Common myeloid progenitor, CD34-positive (primary cell): ENCODE data around the gene TACO1.

Experiments used
- CTCF ChIA-PET: fragments of 350-600 bp; sonication (Branson Sonifier 250); formaldehyde crosslinking; loops from one replicate; lab custom pipeline; 2021; ENCODE audit warnings: antibody characterized with exemption; lab: Charles Lee
- POLR2A ChIA-PET: fragments of 350-600 bp; sonication (Branson Sonifier 250); formaldehyde crosslinking; loops from one replicate; lab custom pipeline; 2021; ENCODE audit warnings: antibody characterized with exemption; lab: Charles Lee
- DNase-seq, 3 donors: peaks; one replicate each; pipeline versions ENCODE4 v3.0.0 to v3.0.0-alpha.2; 2013
- H3K27ac ChIP-seq, 2 experiments: 1 replicate in 1 of 2; 2 replicates in 1 of 2; pipeline ENCODE4 v1.7.0; 2013; ENCODE audit warnings: inconsistent platforms in 2 of 2, low read length in 2 of 2, mild to moderate bottlenecking in 2 of 2, low read depth in 1 of 2, moderate library complexity in 1 of 2; ENCODE audit not compliant: severe bottlenecking in 2 of 2, insufficient read depth in 1 of 2, poor library complexity in 1 of 2
- H3K27me3 ChIP-seq, 5 experiments: replicated peaks in 2 of 5; 1 replicate in 3 of 5; 2 replicates in 2 of 5; pipeline versions ENCODE4 v1.6.1 to v1.7.0; 2013; ENCODE audit warnings: low read length in 4 of 5, mild to moderate bottlenecking in 2 of 5, moderate library complexity in 2 of 5, inconsistent platforms in 1 of 5; ENCODE audit not compliant: insufficient read depth in 5 of 5, control insufficient read depth in 4 of 5
- H3K36me3 ChIP-seq, 4 experiments: 1 replicate in 2 of 4; 2 replicates in 2 of 4; pipeline versions ENCODE4 v1.6.1 to v1.7.0; 2013; ENCODE audit warnings: low read length in 3 of 4, control low read depth in 1 of 4, mild to moderate bottlenecking in 1 of 4; ENCODE audit not compliant: control insufficient read depth in 4 of 4, insufficient read depth in 4 of 4
- H3K4me1 ChIP-seq, 4 experiments: 1 replicate in 3 of 4; 2 replicates in 1 of 4; pipeline versions ENCODE4 v1.6.1 to v1.7.1; 2013; ENCODE audit warnings: low read length in 3 of 4, mild to moderate bottlenecking in 3 of 4, control low read depth in 1 of 4, inconsistent platforms in 1 of 4, moderate library complexity in 1 of 4; ENCODE audit not compliant: control insufficient read depth in 4 of 4, insufficient read depth in 4 of 4; ENCODE audit errors: control extremely low read depth in 1 of 4
- H3K4me3 ChIP-seq, 7 experiments: 1 replicate in 4 of 7; 2 replicates in 3 of 7; pipeline versions ENCODE4 v1.5.1 to v1.7.0; 2013; ENCODE audit warnings: mild to moderate bottlenecking in 7 of 7, low read length in 6 of 7, moderate library complexity in 6 of 7, inconsistent platforms in 2 of 7, low read depth in 2 of 7, control low read depth in 1 of 7; ENCODE audit not compliant: insufficient read depth in 4 of 7, control insufficient read depth in 1 of 7; ENCODE audit errors: extremely low read depth in 1 of 7
- H3K9me3 ChIP-seq, 5 experiments: 1 replicate in 4 of 5; 2 replicates in 1 of 5; pipeline versions ENCODE4 v1.6.1 to v1.7.1; 2013; ENCODE audit warnings: low read length in 4 of 5, mild to moderate bottlenecking in 2 of 5, inconsistent platforms in 1 of 5, low read depth in 1 of 5, moderate library complexity in 1 of 5; ENCODE audit not compliant: control insufficient read depth in 4 of 5, insufficient read depth in 2 of 5; ENCODE audit errors: control extremely low read depth in 1 of 5
- WGBS: methylation state at CpG from one replicate; pipeline ENCODE4 v1.1.5; 2013; ENCODE audit not compliant: insufficient coverage; 5-methylcytosine and 5-hydroxymethylcytosine counted together

The TACO1 gene

GRCh38 chr17:63578027-63578768 lies 22.5 kb upstream of the TACO1 start:
- 100% methylated on average over 7 of the region's 7 CpGs for WGBS

GRCh38 chr17:63578769-63579111 lies 22.0 kb upstream of the TACO1 start:
- no peaks in the 10 kb centered on the region for H3K4me1 ChIP-seq
- H3K27ac ChIP-seq = no peak overlapping the region
- H3K27me3 ChIP-seq = no peaks in the 10 kb centered on the region
- ChIA-PET POLR2A (no interaction called here), CTCF (interaction anchor here (0.7 to 1.7 kb wide), 5 partner anchors 10 to 155 kb away, joined by 3 to 4 read pairs (median 3); no protein-coding TSS in a partner anchor)
- DNase-seq = no peak
- no peak overlapping the region for H3K4me3 ChIP-seq
- peaks cover 6 to 57% (median 45%) of the 10 kb centered on the region in 4 experiments for H3K36me3 ChIP-seq
- no peaks in the 10 kb centered on the region for H3K9me3 ChIP-seq
- WGBS = 90% methylated on average over 3 of the region's 5 CpGs

More at GRCh38 chr17:63578027-63578768, 22.5 kb upstream of the TACO1 start:
- H3K4me1 ChIP-seq = no peaks in the 10 kb centered on the region
- H3K27ac ChIP-seq = no peak overlapping the region
- no peaks in the 10 kb centered on the region for H3K9me3 ChIP-seq
- POLR2A ChIA-PET = no interaction called here
- peaks cover 6 to 52% (median 39%) of the 10 kb centered on the region in 4 experiments for H3K36me3 ChIP-seq
- CTCF ChIA-PET = interaction anchor here (0.7 to 1.7 kb wide), 5 partner anchors 9 to 154 kb away, joined by 3 to 4 read pairs (median 3); no protein-coding TSS in a partner anchor
- no peak for DNase-seq
- H3K4me3 ChIP-seq = no peak overlapping the region
- H3K27me3 ChIP-seq = no peaks in the 10 kb centered on the region

- Histone ChIP-seq H3K27me3 (no peaks in the 10 kb centered on the region), H3K4me1 (no peaks in the 10 kb centered on the region), H3K4me3 (no peak overlapping the region), H3K27ac (no peak overlapping the region), H3K36me3 (peaks cover 6 to 58% (median 50%) of the 10 kb centered on the region in 4 experiments), H3K9me3 (no peaks in the 10 kb centered on the region)
- 96% methylated on average over 10 of the region's 11 CpGs for WGBS
- CTCF ChIA-PET = interaction anchor here (1.1 to 1.7 kb wide), 2 partner anchors 10 to 17 kb away, joined by 3 to 4 read pairs; no protein-coding TSS in a partner anchor
- DNase-seq = no peak
- POLR2A ChIA-PET = no interaction called here
Measured at GRCh38 chr17:63579633-63580032, 21.1 kb upstream of the TACO1 start.

GRCh38 chr17:63587770-63588169 lies 12.9 kb upstream of the TACO1 start:
- POLR2A ChIA-PET = no interaction called here
- no peaks in the 10 kb centered on the region for H3K9me3 ChIP-seq
- H3K36me3 ChIP-seq = peaks cover 37 to 85% (median 67%) of the 10 kb centered on the region in 4 experiments
- CTCF ChIA-PET = interaction anchor here (1.2 kb wide), 1 partner anchor 25 kb away, joined by 5 read pairs; no protein-coding TSS in a partner anchor
- no peak overlapping the region for H3K4me3 ChIP-seq
- no CpG with 5 or more reads among the region's 5 CpGs for WGBS
- no peaks in the 10 kb centered on the region for H3K27me3 ChIP-seq
- peaks cover 0 to 8% (median 0%) of the 10 kb centered on the region in 4 experiments for H3K4me1 ChIP-seq
- no peak for DNase-seq
- no peak overlapping the region for H3K27ac ChIP-seq

- peaks cover 0 to 8% (median 0%) of the 10 kb centered on the region in 4 experiments for H3K4me1 ChIP-seq
- no peaks in the 10 kb centered on the region for H3K27me3 ChIP-seq
- peaks cover 39 to 83% (median 61%) of the 10 kb centered on the region in 4 experiments for H3K36me3 ChIP-seq
- H3K4me3 ChIP-seq = no peak overlapping the region
- 98% methylated on average over 11 of the region's 11 CpGs for WGBS
- DNase-seq = no peak
- ChIA-PET POLR2A (no interaction called here), CTCF (no interaction called here)
- no peaks in the 10 kb centered on the region for H3K9me3 ChIP-seq
- H3K27ac ChIP-seq = no peak overlapping the region
Measured at GRCh38 chr17:63588797-63589196, 11.9 kb upstream of the TACO1 start.

GRCh38 chr17:63589646-63590045 lies 11.0 kb upstream of the TACO1 start:
- POLR2A ChIA-PET = no interaction called here
- peaks cover 37 to 76% (median 60%) of the 10 kb centered on the region in 4 experiments for H3K36me3 ChIP-seq

GRCh38 chr17:63592797-63593196 lies 7.9 kb upstream of the TACO1 start:
- WGBS = 94% methylated on average over 3 of the region's 3 CpGs
- Histone ChIP-seq H3K9me3 (no peaks in the 10 kb centered on the region), H3K27me3 (no peaks in the 10 kb centered on the region), H3K27ac (no peak overlapping the region), H3K4me3 (no peak overlapping the region), H3K4me1 (peaks cover 0 to 10% (median 4%) of the 10 kb centered on the region in 4 experiments), H3K36me3 (peaks cover 25 to 54% (median 45%) of the 10 kb centered on the region in 4 experiments)
- DNase-seq = no peak
- CTCF ChIA-PET = interaction anchor here (0.7 to 1.6 kb wide), 5 partner anchors 9 to 65 kb away, joined by 3 to 5 read pairs (median 3); no protein-coding TSS in a partner anchor
- POLR2A ChIA-PET = interaction anchor here (0.5 kb wide), 1 partner anchor 10 kb away, joined by 3 read pairs; no protein-coding TSS in a partner anchor

More at GRCh38 chr17:63589646-63590045, 11.0 kb upstream of the TACO1 start:
- H3K4me3 ChIP-seq = no peak overlapping the region
- no peaks in the 10 kb centered on the region for H3K9me3 ChIP-seq
- no peak for DNase-seq
- peaks cover 0 to 8% (median 0%) of the 10 kb centered on the region in 4 experiments for H3K4me1 ChIP-seq
- CTCF ChIA-PET = interaction anchor here (1.6 kb wide), 1 partner anchor 15 kb away, joined by 6 read pairs; no protein-coding TSS in a partner anchor
- 100% methylated on average over 1 of the region's 1 CpG for WGBS
- H3K27ac ChIP-seq = no peak overlapping the region
- H3K27me3 ChIP-seq = no peaks in the 10 kb centered on the region
